Liver (tissue), 3 donors: ENCODE data around the gene FFAR1.

Source experiments
- CTCF ChIP-seq: fragments of 150-350 bp; IDR thresholded peaks from 2 replicates; pipeline ENCODE4 v1.5.1; 2017; ENCODE audit warnings: improper control_type of control experiment, low read depth, low read length; ENCODE audit not compliant: missing input control
- EGR1 ChIP-seq, 2 donors: IDR thresholded peaks; 2 replicates each; pipeline ENCODE4 v1.6.1; 2016 to 2018; ENCODE audit warnings: antibody characterized with exemption in 2 of 2, low read depth in 2 of 2
- JUND ChIP-seq, 2 donors: IDR thresholded peaks; 2 replicates each; pipeline ENCODE4 v1.6.1; 2016; ENCODE audit warnings: antibody characterized with exemption in 2 of 2
- REST ChIP-seq: IDR thresholded peaks from 2 replicates; pipeline ENCODE4 v1.6.1; 2016; ENCODE audit warnings: antibody characterized with exemption, mild to moderate bottlenecking
- YY1 ChIP-seq: IDR thresholded peaks from 2 replicates; pipeline ENCODE4 v1.6.1; 2016; ENCODE audit warnings: antibody characterized with exemption, mild to moderate bottlenecking
- TF ChIP-seq, protein P1 (sequence below): IDR thresholded peaks from 2 replicates; pipeline ENCODE4 v1.6.1; 2016; ENCODE audit warnings: antibody characterized with exemption
- donor health status: healthy.
- donor health status: healthy.

GRCh38 chr19:35322014-35322413 lies 25.7 kb upstream of the FFAR1 start:
- TF ChIP-seq CTCF (no peak), YY1 (no peak), REST (no peak), JUND (IDR thresholded peaks at IDR 0.05) (no peak), EGR1 (IDR thresholded peaks at IDR 0.05; ENCODE audit: low read depth in 2 of 2) (no peak)
- TF ChIP-seq, protein P1, sequence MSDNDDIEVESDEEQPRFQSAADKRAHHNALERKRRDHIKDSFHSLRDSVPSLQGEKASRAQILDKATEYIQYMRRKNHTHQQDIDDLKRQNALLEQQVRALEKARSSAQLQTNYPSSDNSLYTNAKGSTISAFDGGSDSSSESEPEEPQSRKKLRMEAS, result no peak
